ENCODE results near the gene ARHGDIB.
A peak's percentile ranks its signal among the peaks of the same experiment; 100 is the strongest.

Gene ARHGDIB

GRCh38 chr12:14961466-14962152, at the start of gene ARHGDIB:
TSS of gene ARHGDIB (minus strand) at chr12:14961601. CDS start at chr12:14950712, 10,889 bp downstream.
- DNase-seq (ENCODE audit: extremely low read depth, insufficient read length), result peak; percentile 82
- no peak for TF ChIP-seq CTCF (IDR thresholded peaks at IDR 0.05; ENCODE audit: insufficient read depth, low read length, poor library complexity, severe bottlenecking)

GRCh38 chr12:15011162-15011561, 49.8 kb upstream of the ARHGDIB start:
- no peak for DNase-seq (ENCODE audit: extremely low read depth, insufficient read length)
- no peaks in the 10 kb centered on the region; the same call in 1 of the 2 replicates for H3K27me3 ChIP-seq (replicated peaks; ENCODE audit: control insufficient read depth, insufficient read depth, low read length)
- peak; percentile 27 for TF ChIP-seq CTCF (IDR thresholded peaks at IDR 0.05; ENCODE audit: insufficient read depth, low read length, poor library complexity, severe bottlenecking)
- H3K36me3 ChIP-seq (ENCODE audit: control insufficient read depth, insufficient read depth, low read length), result no peaks in the 10 kb centered on the region
- no peak overlapping the region for H3K4me3 ChIP-seq (replicated peaks; ENCODE audit: low read depth, low read length)

More at GRCh38 chr12:14961466-14962152, at the start of gene ARHGDIB:
- H3K36me3 ChIP-seq (ENCODE audit: control insufficient read depth, insufficient read depth, low read length), result peaks cover 4% of the 10 kb centered on the region
- H3K4me3 ChIP-seq (replicated peaks; ENCODE audit: low read depth, low read length), result peak within 1 kb of the TSS; percentile 88
- H3K27me3 ChIP-seq (replicated peaks; ENCODE audit: control insufficient read depth, insufficient read depth, low read length), result no peaks in the 10 kb centered on the region

- no peak for DNase-seq (ENCODE audit: extremely low read depth, insufficient read length)
- no peak overlapping the region for H3K4me3 ChIP-seq (replicated peaks; ENCODE audit: low read depth, low read length)
- TF ChIP-seq CTCF (IDR thresholded peaks at IDR 0.05; ENCODE audit: insufficient read depth, low read length, poor library complexity, severe bottlenecking), result no peak
- no peaks in the 10 kb centered on the region for H3K36me3 ChIP-seq (ENCODE audit: control insufficient read depth, insufficient read depth, low read length)
- H3K27me3 ChIP-seq (replicated peaks; ENCODE audit: control insufficient read depth, insufficient read depth, low read length), result no peaks in the 10 kb centered on the region; the same call in 1 of the 2 replicates
Observed at GRCh38 chr12:15007551-15007950, 46.1 kb upstream of the ARHGDIB start.

GRCh38 chr12:15005064-15005463, 43.7 kb upstream of the ARHGDIB start:
- H3K36me3 ChIP-seq (ENCODE audit: control insufficient read depth, insufficient read depth, low read length), result no peaks in the 10 kb centered on the region
- no peak overlapping the region for H3K4me3 ChIP-seq (replicated peaks; ENCODE audit: low read depth, low read length)
- no peak for DNase-seq (ENCODE audit: extremely low read depth, insufficient read length)
- TF ChIP-seq CTCF (IDR thresholded peaks at IDR 0.05; ENCODE audit: insufficient read depth, low read length, poor library complexity, severe bottlenecking), result no peak
- no peaks in the 10 kb centered on the region; the same call in 1 of the 2 replicates for H3K27me3 ChIP-seq (replicated peaks; ENCODE audit: control insufficient read depth, insufficient read depth, low read length)

GRCh38 chr12:15004421-15004820, 43.0 kb upstream of the ARHGDIB start:
- TF ChIP-seq CTCF (IDR thresholded peaks at IDR 0.05; ENCODE audit: insufficient read depth, low read length, poor library complexity, severe bottlenecking), result no peak
- H3K36me3 ChIP-seq (ENCODE audit: control insufficient read depth, insufficient read depth, low read length), result no peaks in the 10 kb centered on the region
- DNase-seq (ENCODE audit: extremely low read depth, insufficient read length), result no peak
- no peak overlapping the region for H3K4me3 ChIP-seq (replicated peaks; ENCODE audit: low read depth, low read length)
- no peaks in the 10 kb centered on the region; the same call in 1 of the 2 replicates for H3K27me3 ChIP-seq (replicated peaks; ENCODE audit: control insufficient read depth, insufficient read depth, low read length)
